ENCODE data around the gene KRT4.

Gene KRT4

GRCh38 chr12:52836491-52837412 lies 22.8 kb upstream of the KRT4 start:
- DNase-seq: no peak

DNA sequence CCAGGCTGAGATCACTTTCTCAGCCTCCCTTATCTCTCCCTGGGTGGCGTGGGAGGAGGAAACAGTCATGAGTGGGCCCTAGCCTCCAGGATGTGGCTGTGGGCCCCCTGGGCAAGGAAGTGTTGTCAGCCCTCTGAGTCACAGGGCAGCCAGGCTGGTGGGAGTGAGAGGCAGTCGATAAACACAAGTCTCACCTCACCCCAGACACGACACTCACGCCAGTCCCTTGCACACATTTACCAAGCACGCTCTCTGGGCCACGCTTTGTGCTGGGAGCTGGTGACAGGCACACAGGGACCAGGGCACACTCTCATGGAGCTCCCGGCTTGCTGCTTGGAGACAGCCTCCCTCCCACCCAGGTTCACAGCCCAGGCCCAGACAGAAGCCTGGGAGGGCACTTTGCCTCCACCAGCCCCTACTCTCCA lies 22.1 kb upstream of the KRT4 start:
- DNase-seq: no peak

DNA sequence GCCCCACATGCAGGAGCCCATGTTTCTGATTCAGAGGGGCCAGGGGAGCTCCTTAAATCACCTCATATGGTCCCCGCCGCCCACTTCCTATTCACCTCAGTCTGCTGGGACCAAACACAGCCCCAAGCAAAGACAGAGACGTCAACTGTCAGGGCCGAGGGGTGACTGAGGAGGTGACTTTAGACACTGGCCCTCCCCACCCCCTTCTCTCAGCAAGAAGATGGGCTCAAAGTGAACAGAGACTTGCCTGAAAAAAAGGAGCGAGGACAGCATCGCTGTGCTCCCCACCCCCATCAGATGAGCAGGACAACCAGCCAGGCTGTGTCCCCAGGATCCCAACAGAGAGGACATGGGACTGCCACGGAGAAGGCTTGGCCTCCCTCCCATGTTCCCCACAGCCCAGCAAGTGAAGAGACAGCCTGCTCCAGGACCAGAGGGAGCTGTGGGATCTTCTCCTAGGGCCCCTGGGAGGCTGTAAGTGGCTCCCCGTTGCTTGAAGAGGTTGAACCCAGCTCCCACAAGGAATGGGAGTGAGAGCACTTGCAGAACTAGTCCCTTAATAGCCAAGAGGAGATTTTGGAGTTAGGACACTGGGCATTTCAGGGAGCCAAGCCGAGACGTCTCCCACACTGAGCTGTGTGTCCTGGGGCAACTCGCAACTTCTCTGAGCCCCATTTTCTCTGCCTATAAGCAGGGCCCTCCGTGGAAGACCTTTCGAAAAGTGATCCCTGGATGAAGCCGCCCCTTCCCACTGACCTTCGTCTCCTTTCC lies 21.5 kb upstream of the KRT4 start:
- DNase-seq: no peak

DNA sequence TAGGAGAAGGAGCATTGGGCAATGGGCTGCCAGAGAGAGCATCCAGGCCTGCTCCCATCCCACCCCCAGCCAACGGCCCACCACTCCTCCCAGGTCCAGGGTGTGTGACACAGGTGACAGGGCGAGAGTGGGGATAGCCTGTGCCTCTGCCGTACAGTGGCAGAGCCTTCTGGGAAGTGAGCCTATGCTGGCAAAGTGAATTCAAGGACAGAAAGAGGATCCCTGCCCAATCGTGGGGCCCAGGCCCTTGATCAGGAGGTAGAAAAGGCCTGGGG lies 20.7 kb upstream of the KRT4 start:
- no peak for DNase-seq

DNA sequence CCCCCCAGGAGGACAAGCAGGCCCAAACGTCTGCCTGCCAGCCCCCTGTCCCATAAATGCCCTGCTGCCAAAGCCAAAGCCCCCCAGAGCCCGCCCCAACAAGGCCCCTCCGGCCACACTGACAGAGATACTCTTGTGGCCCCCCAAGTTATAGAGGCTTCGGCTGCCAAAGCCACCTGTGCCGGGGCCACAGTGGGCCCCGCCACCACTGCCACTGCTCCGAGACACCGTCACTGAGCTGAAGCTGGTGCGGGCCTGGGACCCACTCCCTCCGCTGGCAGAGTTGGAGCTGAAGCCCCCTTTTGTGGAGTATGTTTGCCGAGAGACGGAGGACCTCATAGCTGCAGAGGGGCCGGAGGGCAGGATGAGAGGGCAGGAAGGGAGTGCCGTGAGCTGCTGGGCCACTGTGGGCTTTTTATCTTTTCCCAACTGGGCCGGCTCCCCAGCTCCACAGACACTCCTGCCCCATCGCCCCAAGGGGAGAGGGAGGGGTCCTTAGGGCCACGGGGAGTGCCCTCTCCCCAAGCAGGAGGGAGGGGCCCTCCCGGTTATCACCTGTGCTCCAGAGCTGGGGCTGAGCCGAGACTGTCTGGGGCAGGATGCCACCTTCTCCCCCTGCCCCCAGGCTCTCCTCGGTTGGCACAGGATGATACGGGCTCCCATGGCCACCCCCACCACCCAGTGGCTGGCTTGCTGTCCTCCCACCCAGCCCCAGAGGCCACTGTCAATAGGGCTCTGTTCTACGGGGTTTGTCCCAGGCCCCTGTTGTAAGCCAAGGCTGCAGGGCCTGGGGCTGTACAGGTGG lies 20.2 kb upstream of the KRT4 start, which contains the start of gene KRT79:
TSS of gene KRT79 (minus strand) at position 390 of the 805 bp plus-strand sequence. CDS start at position 339, 51 bp downstream.
- DNase-seq: no peak

DNA sequence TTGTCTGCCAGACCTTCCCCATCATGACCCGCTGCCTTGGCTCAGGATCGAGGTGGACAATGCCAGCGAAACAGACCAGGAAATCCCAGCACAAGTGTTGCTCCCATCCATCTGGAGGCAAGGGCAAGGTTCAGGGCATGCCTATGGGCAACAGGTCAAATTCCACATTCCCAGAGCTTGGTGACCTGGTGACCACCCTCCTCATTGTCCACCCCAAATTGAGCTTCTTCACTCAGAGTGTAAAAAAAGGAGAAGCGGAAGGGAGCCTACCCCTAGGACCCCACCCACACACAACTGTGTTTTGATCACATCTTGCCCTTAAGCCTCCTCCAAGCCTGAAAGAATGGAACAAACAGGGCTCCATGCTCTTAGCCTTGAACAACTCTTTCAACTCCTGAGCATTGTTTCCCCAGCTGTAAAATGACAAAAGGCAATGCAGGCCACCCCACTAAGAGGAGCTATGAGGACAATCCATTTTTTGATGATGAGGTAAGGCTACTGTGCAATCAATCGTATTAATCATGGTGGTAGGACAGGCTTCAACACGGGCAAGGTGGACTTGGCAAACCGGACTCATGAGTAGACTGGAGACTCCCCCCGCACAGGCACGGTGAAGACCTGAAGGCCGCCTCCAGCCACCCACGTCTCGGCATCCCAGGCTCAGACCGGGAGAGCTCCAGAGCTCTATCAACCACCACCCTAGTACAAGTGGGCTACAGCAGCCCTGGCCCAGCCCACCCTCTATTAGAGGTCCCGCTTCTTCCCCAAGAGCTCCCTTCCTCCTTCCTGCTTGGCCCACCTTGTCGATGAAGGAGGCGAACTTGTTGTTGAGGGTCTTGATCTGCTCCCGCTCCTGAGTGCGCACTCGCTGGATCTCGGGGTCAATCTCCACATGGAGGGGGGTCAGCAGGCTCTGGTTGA lies 19.3 kb upstream of the KRT4 start:
- DNase-seq: no peak

- no peak for DNase-seq
Observed at GRCh38 chr12:52832451-52832850, 18.5 kb upstream of the KRT4 start.

- DNase-seq: no peak
Observed at GRCh38 chr12:52831251-52831650, 17.3 kb upstream of the KRT4 start.

- no peak for DNase-seq
Observed at GRCh38 chr12:52829986-52830770, 16.3 kb upstream of the KRT4 start.

DNA sequence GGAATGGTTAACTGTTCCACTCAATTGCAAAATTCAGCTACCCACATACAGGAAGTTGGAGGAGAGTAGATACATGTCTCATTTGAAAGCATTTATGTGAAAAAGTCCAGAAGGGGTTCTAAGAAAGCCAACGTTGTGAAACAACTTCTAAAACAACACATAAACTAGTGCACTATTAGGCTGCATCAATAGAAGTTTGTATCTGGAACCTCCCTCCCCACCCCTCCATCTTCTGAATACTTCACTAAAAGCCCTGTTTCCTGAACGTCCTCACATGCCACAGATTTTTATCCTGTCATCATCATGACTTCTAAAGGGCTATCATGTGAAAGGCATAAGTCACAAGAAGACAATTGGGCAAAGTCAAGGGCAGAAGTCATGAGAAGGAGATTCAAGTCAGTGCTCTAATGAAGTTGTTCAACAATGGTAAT lies 14.7 kb upstream of the KRT4 start:
- DNase-seq: no peak

DNA sequence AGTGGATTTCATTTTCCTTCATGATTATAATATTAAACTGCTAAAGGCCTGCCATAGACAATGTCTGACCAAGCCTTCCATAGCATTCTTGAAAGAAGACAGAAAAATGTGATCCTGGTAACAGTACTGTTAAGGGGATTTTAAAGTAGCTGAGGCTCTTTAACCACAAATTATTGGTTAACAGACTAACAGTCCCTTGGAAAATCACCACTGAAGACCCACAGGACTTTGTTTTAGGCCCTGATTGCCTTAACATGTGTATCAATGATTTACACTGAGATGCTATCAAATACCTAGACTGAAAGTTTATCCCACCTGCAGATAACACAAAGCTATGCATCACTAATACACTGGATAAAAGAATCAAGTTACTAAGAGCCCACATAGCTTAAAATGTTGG lies 14.2 kb upstream of the KRT4 start:
- DNase-seq: no peak

GRCh38 chr12:52827499-52828090 lies 13.7 kb upstream of the KRT4 start:
- DNase-seq: no peak

DNA sequence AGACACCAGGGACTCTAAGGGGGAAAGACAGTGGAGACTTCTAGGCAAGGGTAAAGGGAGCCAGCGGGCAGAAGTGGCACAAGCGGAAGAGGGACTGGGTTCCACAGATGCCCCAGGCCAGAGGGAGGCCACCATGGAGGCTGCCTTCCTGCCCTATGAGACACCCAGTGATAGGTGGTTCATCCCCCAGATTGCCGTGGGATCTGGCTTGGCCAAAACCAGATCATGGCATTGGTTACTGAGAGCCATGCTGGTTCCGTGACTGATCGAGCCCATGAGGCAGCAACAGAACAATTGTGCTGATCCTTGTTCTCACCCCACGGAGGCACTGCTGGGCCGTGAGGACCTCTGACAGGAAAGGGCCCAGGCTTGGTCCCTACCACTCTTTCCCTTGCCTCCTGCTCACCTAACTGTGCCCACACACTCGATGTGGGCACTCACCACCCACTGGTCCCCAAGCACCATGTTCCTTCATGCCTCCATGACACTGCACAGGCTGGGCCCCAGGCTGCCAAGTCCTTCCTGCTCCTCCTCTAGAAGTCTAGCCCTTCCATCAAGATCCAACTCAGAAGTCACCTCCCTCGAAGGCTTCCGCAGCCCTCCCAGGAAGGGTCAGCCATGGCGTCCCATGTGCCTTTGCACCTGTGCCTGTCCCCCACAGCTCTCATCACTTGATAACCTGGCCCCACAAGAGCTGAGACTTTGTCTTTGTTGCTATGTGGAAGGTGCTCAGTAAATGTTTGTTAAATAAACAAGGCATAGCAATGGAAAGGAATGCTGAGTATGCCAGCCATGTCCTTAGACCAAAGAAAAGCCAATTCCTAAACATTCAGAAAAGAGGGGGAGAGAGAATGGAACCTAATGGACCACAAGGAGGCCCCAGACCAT lies 12.9 kb upstream of the KRT4 start:
- no peak for DNase-seq

DNA sequence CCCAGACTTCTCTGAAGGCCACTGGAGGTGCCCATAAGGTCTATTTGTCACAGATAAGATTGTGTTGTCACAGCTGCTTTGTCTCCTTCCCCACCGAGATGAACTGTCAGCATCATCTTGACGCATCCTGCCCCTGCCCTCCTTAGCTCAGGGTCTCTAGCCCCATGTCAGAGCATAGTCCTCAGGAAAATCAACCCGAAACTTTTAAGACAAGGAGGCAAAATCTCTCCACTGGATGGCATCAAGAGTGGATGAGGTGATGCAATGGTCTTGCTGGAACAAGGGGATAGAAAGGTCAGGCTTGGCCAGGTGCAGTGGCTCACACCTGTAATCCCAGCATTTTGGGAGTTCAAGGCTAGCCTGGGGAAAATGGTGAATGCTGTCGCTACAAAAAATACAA lies 12.0 kb upstream of the KRT4 start:
- no peak for DNase-seq

DNA sequence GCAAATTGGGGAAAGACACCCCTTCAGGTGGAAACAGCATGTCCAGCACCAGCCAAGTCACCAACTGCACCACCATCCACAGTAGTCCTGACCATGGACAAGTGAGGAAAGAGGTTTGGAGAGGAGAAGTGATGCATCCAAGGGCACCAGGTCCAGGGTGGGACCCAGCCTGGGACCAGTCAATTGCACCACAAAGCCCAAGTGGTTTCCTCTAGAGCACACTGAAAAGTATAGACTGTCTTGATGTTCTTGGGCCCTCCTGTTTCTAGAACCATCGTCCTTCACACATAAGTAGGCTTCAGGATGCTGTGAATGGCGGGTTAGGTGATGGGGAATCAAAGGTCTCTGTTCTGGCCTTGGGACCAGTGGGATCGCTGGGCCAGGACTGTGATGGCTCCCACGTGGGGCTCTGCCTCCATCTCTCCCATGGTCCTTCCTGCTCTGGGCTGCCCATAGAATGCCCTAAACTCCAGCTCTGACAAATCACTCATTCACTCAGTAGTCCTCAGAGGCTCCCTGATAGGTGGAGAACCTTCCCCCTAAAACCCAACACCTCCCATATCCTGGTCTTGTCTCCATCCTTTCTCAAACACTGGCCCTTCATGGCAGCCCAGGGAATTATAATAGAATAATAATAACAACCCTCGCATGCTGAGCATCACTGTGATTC lies 11.0 kb upstream of the KRT4 start:
- DNase-seq: no peak

DNA sequence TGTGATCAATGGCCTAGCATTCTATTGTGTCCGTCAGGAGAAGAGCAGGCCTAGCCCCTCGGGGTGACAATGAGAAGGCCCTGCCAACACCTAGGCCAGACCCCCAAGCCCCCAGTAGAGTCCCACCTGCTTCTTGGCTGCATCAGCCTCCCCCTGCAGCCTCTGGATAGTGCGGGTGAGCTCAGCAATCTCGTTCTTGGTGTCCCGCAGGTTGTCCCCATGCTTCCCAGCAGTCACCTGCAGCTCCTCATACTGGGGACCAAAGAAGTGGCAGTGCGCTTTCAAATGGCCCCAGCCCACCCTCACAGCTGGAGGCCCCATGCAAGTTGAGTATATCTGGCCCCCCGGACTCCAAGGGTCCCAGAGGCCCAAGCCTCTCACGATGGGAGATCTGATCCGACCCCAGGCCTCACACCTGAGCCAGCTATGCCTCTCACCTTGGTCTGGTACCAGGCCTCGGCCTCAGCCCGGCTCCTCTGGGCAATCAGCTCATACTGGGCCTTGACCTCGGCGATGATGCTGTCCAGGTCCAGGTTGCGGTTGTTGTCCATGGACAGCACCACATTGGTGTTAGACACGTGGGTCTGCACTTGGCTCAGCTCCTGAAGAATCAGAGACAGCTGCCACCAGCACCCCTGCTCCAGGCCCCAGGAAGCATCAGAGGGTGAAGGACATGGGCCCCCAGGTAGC lies 10.0 kb upstream of the KRT4 start:
- DNase-seq: no peak

- no peak for DNase-seq
Observed at GRCh38 chr12:52822771-52823510, 9.0 kb upstream of the KRT4 start.
